HepG2 (cell line): ENCODE results near the gene RHBDF2. TPM values are rescaled to one million over a fixed set of nuclear protein-coding genes. Genes with fewer than 3 reads are reported as not detected.
A peak's percentile ranks its signal among the peaks of the same experiment; 100 is the strongest.

Experiments
- ARID2 ChIP-seq: sonication (generic); formaldehyde crosslinking; IDR thresholded peaks from 2 replicates; pipeline ENCODE4 v1.8.1; 2022; ENCODE audit warnings: mild to moderate bottlenecking, missing genetic modification reagents, borderline replicate concordance
- CEBPB ChIP-seq: IDR thresholded peaks from 2 replicates; pipeline ENCODE4 v1.6.1; 2011; ENCODE audit warnings: low read depth, low read length, improper control_type of control experiment, borderline replicate concordance
- CREM ChIP-seq, 2 experiments: sonication (generic) in 1 of 2; formaldehyde crosslinking in 1 of 2; IDR thresholded peaks; 2 replicates each; pipeline versions ENCODE4 v1.4.0 to v1.6.1; 2016 to 2020; ENCODE audit warnings: antibody characterized with exemption in 1 of 2, mild to moderate bottlenecking in 1 of 2, missing genetic modification reagents in 1 of 2
- CTCF ChIP-seq: sonication (generic); formaldehyde crosslinking; IDR thresholded peaks from 2 replicates; pipeline ENCODE4 v1.5.0; 2020; ENCODE audit warnings: mild to moderate bottlenecking, missing genetic modification reagents, moderate library complexity
- MNT ChIP-seq: fragments of 450-650 bp; IDR thresholded peaks from 2 replicates; pipeline ENCODE4 v1.6.1; 2016
- PITX1 ChIP-seq: sonication (generic); formaldehyde crosslinking; IDR thresholded peaks from 2 replicates; pipeline ENCODE4 v1.5.1; 2020; ENCODE audit warnings: mild to moderate bottlenecking, missing genetic modification reagents
- SMARCC2 ChIP-seq: fragments of 450-650 bp; IDR thresholded peaks from 2 replicates; pipeline ENCODE4 v1.6.1; 2017; ENCODE audit warnings: antibody characterized with exemption, mild to moderate bottlenecking
- SP1 ChIP-seq, 2 experiments: fragments of 450-650 bp in 1 of 2; sonication (generic) in 1 of 2; formaldehyde crosslinking in 1 of 2; IDR thresholded peaks; 2 replicates each; pipeline versions ENCODE4 v1.4.0 to v1.6.1; 2016 to 2020; ENCODE audit warnings: missing genetic modification reagents in 1 of 2
- SP140L ChIP-seq: sonication (generic); formaldehyde crosslinking; IDR thresholded peaks from 2 replicates; pipeline ENCODE4 v1.4.0; 2020; ENCODE audit warnings: missing genetic modification reagents, borderline replicate concordance
- SRSF9 ChIP-seq: fragments of 200-400 bp; formaldehyde crosslinking; IDR thresholded peaks from 2 replicates; pipeline ENCODE4 v1.6.1; 2018; ENCODE audit warnings: borderline replicate concordance, mild to moderate bottlenecking, low read depth, low read length; ENCODE audit not compliant: insufficient read depth, poor library complexity, severe bottlenecking
- TFAP4 ChIP-seq: sonication (generic); IDR thresholded peaks from 2 replicates; pipeline ENCODE4 v1.6.1; 2016; ENCODE audit warnings: low read depth, borderline replicate concordance
- TMF1 ChIP-seq: sonication (generic); formaldehyde crosslinking; IDR thresholded peaks from 2 replicates; pipeline ENCODE4 v1.8.1; 2022; ENCODE audit warnings: low read depth, missing genetic modification reagents
- ZFP82 ChIP-seq: sonication (generic); formaldehyde crosslinking; IDR thresholded peaks from 2 replicates; pipeline ENCODE4 v1.5.1; 2020; ENCODE audit warnings: mild to moderate bottlenecking, missing genetic modification reagents, borderline replicate concordance
- ZNF17 ChIP-seq: sonication (generic); formaldehyde crosslinking; IDR thresholded peaks from 2 replicates; pipeline ENCODE4 v1.5.0; 2020; ENCODE audit warnings: mild to moderate bottlenecking, missing genetic modification reagents
- ZNF205 ChIP-seq: IDR thresholded peaks from 2 replicates; pipeline ENCODE4 v1.6.1; 2018; ENCODE audit warnings: missing biosample characterization, missing genetic modification reagents
- ZNF232 ChIP-seq: sonication (generic); formaldehyde crosslinking; IDR thresholded peaks from 2 replicates; pipeline ENCODE4 v1.4.0; 2020; ENCODE audit warnings: missing genetic modification reagents, borderline replicate concordance
- ZNF235 ChIP-seq: sonication (generic); formaldehyde crosslinking; IDR thresholded peaks from 2 replicates; pipeline ENCODE4 v1.8.1; 2023; ENCODE audit warnings: mild to moderate bottlenecking, missing genetic modification reagents, borderline replicate concordance
- ZNF326 ChIP-seq: sonication (generic); formaldehyde crosslinking; IDR thresholded peaks from 2 replicates; pipeline ENCODE4 v1.4.0; 2020; ENCODE audit warnings: missing genetic modification reagents, borderline replicate concordance
- ZNF563 ChIP-seq: sonication (generic); formaldehyde crosslinking; IDR thresholded peaks from 2 replicates; pipeline ENCODE4 v1.8.0; 2022; ENCODE audit warnings: mild to moderate bottlenecking, moderate library complexity, missing genetic modification reagents
- ZNF597 ChIP-seq: sonication (generic); formaldehyde crosslinking; IDR thresholded peaks from 2 replicates; pipeline ENCODE4 v1.5.0; 2020; ENCODE audit warnings: missing genetic modification reagents
- polyA plus RNA-seq, 8 experiments: library from polyadenylated mRNA; depleted of rRNA in 3 of 8; stranded (reverse) in 7 of 8; unstranded in 1 of 8; fragments of >200 nt; fragmentation: Illumina TruSeq in 4 of 8; extraction: Trizol in 4 of 8; gene quantifications; 2 replicates each; pipeline versions ENCODE4 v1.2.1 to v1.2.3, GENCODE V29; 2011 to 2016; ENCODE audit warnings: low read depth in 4 of 8, missing spikeins in 1 of 8, mixed read lengths in 1 of 8; ENCODE audit not compliant: insufficient read depth in 1 of 8
- total RNA-seq, 5 experiments: library from RNA; depleted of rRNA; stranded (reverse); fragments of >200 nt; fragmentation: Illumina TruSeq; extraction: Trizol; gene quantifications; 2 replicates each; pipeline ENCODE4 v1.2.3, GENCODE V29; 2016; ENCODE audit warnings: low read depth in 1 of 5

The RHBDF2 gene
- total and polyA plus RNA-seq, 2 of the 13 experiments (the other 11 are each of a cell fraction or from before 2014, with no cell fraction given), result 7.8 to 24.2 TPM

GRCh38 chr17:76501018-76501826, at the start of gene RHBDF2 (continued):
- no peak for TF ChIP-seq SP140L (CRISPR knock-in tag)
- TF ChIP-seq SMARCC2, result no peak
- no peak for TF ChIP-seq ZNF597 (CRISPR knock-in tag)
- TF ChIP-seq CEBPB, result no peak
- TF ChIP-seq ZFP82, result peak; percentile 98; the same call in 1 of the 2 replicates
- no peak for TF ChIP-seq ZNF232 (CRISPR knock-in tag)
- no peak for TF ChIP-seq ZNF326 (CRISPR knock-in tag)
- no peak for TF ChIP-seq ARID2 (CRISPR knock-in tag)
- TF ChIP-seq ZNF235 (CRISPR knock-in tag), result peak; percentile 75; the same call in 1 of the 2 replicates
- TF ChIP-seq SP1 (IDR thresholded peaks at IDR 0.05), result no peak
- TF ChIP-seq SP1 (CRISPR knock-in tag; IDR thresholded peaks at IDR 0.05), result peak; percentile 61
- TF ChIP-seq MNT, result no peak
- peak; percentile 26 for TF ChIP-seq PITX1 (CRISPR knock-in tag)
- no peak; the same call in 1 of the 2 replicates for TF ChIP-seq CTCF (CRISPR knock-in tag)
- TF ChIP-seq ZNF17 (CRISPR knock-in tag), result no peak
- TF ChIP-seq ZNF563, result peak; percentile 89; the same call in 1 of the 2 replicates
- no peak for TF ChIP-seq ZNF205 (CRISPR knock-in tag)
- TF ChIP-seq CREM (IDR thresholded peaks at IDR 0.05), result no peak
- no peak for TF ChIP-seq CREM (CRISPR knock-in tag; IDR thresholded peaks at IDR 0.05)
- TF ChIP-seq SRSF9, result no peak
- 0 out of 2 replicates have a peak, but pooled peaks have one; percentile 61 for TF ChIP-seq TMF1 (CRISPR knock-in tag)
- TF ChIP-seq TFAP4, result peak; percentile 90
